CD4-positive, alpha-beta memory T cell (primary cell): ENCODE results near the gene PMPCA. TPM values are rescaled to one million over a fixed set of nuclear protein-coding genes. Genes with fewer than 3 reads are reported as not detected.
"Not testable (repeated sequence)": the region's sequence is repeated elsewhere in the genome, so short reads cannot be mapped to it uniquely, and the experiment has no call there.

Source experiments
- CTCF ChIA-PET: fragments of 350-600 bp; sonication (Branson Sonifier 250); formaldehyde crosslinking; loops from one replicate; lab custom pipeline; 2021; ENCODE audit warnings: inconsistent platforms; ENCODE audit not compliant: partially characterized antibody; lab: Charles Lee
- POLR2A ChIA-PET: fragments of 350-600 bp; sonication (Branson Sonifier 250); formaldehyde crosslinking; loops from one replicate; lab custom pipeline; 2021; ENCODE audit not compliant: partially characterized antibody; lab: Charles Lee
- DNase-seq, 5 donors: peaks; one replicate each; pipeline versions ENCODE4 v3.0.0 to v3.0.0-alpha.2; 2020 to 2022; ENCODE audit warnings: mixed read lengths in 1 of 5
- H3K27ac ChIP-seq: one replicate; pipeline ENCODE4 v1.7.0; 2013; ENCODE audit warnings: low read depth, low read length
- H3K27me3 ChIP-seq: 2 replicates; pipeline ENCODE4 v1.7.0; 2013; ENCODE audit warnings: mild to moderate bottlenecking, low read length, moderate library complexity; ENCODE audit not compliant: insufficient read depth
- H3K36me3 ChIP-seq: 2 replicates; pipeline ENCODE4 v1.7.0; 2013; ENCODE audit warnings: mild to moderate bottlenecking, low read length, moderate library complexity; ENCODE audit not compliant: insufficient read depth
- H3K4me1 ChIP-seq: 2 replicates; pipeline ENCODE4 v1.7.0; 2013; ENCODE audit warnings: mild to moderate bottlenecking, low read length, moderate library complexity; ENCODE audit not compliant: insufficient read depth
- H3K4me3 ChIP-seq, 2 donors: one replicate each; pipeline ENCODE4 v1.7.0; 2013; ENCODE audit warnings: low read length in 2 of 2, mild to moderate bottlenecking in 1 of 2
- H3K9me3 ChIP-seq, 2 donors: one replicate each; pipeline ENCODE4 v1.7.0; 2013; ENCODE audit warnings: low read length in 2 of 2, control low read depth in 1 of 2; ENCODE audit not compliant: control insufficient read depth in 1 of 2
- H3K27ac Mint-ChIP-seq, 7 donors: one replicate each; pipeline ENCODE4 v1.8.0; 2020 to 2021; ENCODE audit warnings: mixed read lengths in 7 of 7, mild to moderate bottlenecking in 6 of 7, inconsistent platforms in 3 of 7, moderate library complexity in 3 of 7
- H3K27me3 Mint-ChIP-seq, 2 donors: one replicate each; pipeline ENCODE4 v1.8.0; 2020 to 2021; ENCODE audit warnings: mixed read lengths in 2 of 2
- H3K36me3 Mint-ChIP-seq, 2 donors: one replicate each; pipeline ENCODE4 v1.8.0; 2020 to 2021; ENCODE audit warnings: mixed read lengths in 2 of 2, inconsistent platforms in 1 of 2, mild to moderate bottlenecking in 1 of 2
- H3K4me1 Mint-ChIP-seq, 4 donors: one replicate each; pipeline ENCODE4 v1.8.0; 2020 to 2021; ENCODE audit warnings: mixed read lengths in 4 of 4, mild to moderate bottlenecking in 1 of 4
- H3K4me3 Mint-ChIP-seq, 8 donors: one replicate each; pipeline ENCODE4 v1.8.0; 2020 to 2021; ENCODE audit warnings: mixed read lengths in 8 of 8, mild to moderate bottlenecking in 7 of 8, moderate library complexity in 6 of 8, inconsistent platforms in 3 of 8
- H3K9me3 Mint-ChIP-seq, 8 donors: one replicate each; pipeline ENCODE4 v1.8.0; 2020 to 2021; ENCODE audit warnings: mixed read lengths in 8 of 8, mild to moderate bottlenecking in 5 of 8, inconsistent platforms in 3 of 8, moderate library complexity in 1 of 8
- intact Hi-C: fragments of 100-400 bp; cut with micrococcal nuclease; formaldehyde crosslinking; loops from one replicate; pipeline ENCODE4 v1.15.1; 2023
- polyA plus RNA-seq, 2 donors: library from polyadenylated mRNA; unstranded; fragments of 300-500 nt; fragmentation: Illumina TruSeq; gene quantifications; one replicate each; pipeline ENCODE4 v1.2.3, GENCODE V29; 2021
- total RNA-seq, 2 experiments: library from RNA; stranded (reverse); gene quantifications; one replicate each; pipeline ENCODE4 v1.2.3, GENCODE V29; 2021

Gene PMPCA
- total and polyA plus RNA-seq, 4 experiments from 2014 or later, result 44.2 to 73.3 (median 58.5) TPM

DNA sequence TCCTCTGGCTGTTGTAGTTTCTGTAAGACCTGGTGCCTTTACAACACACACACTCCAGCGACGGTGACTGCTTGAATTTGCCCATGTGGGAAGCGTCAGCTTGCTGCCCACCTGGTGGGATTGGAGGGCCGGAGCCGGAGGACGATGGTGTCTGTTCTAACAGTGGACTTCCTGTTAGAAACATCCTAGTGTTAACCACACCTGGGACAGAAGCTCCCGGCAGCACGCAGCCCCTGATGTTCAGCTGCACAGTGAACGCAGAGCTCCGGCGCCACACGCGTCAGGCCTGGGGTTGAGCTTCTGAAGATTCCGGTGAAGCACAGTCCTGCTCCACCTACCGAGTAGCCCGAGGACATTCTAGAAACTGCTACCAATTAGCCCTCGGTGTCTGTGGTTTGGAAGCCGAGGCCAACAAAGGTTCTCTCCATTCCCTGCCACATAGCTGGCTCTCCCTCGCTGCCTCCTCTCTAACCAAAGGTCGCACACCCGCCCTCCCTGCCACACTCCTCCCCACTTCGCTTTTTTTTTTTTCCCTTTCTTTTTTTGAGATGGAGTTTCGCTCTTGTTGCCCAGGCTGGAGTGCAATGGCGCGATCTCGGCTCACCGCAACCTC lies 14.4 kb downstream of the PMPCA start:
- Histone ChIP-seq H3K9me3 (no peaks in the 10 kb centered on the region), H3K4me1 (no peaks in the 10 kb centered on the region), H3K27ac (no peak overlapping the region), H3K36me3 (peaks cover 30% of the 10 kb centered on the region), H3K27me3 (no peaks in the 10 kb centered on the region), H3K4me3 (no peak overlapping the region)
- ChIA-PET POLR2A (interaction anchor here (0.7 to 1.1 kb wide), 2 partner anchors 12 to 61 kb away, joined by 3 to 4 read pairs; partner anchors contain the start of gene DNLZ), CTCF (no interaction called here)
- Mint-ChIP-seq H3K27me3 (no peaks in the 10 kb centered on the region), H3K36me3 (peaks cover 6 to 57% of the 10 kb centered on the region in 2 donors), H3K9me3 (no peaks in the 10 kb centered on the region), H3K4me1 (no peaks in the 10 kb centered on the region), H3K27ac (peak overlapping the region in 3 of 7 donors; percentile 27 to 48 (median 35)), H3K4me3 (no peak overlapping the region)
- intact Hi-C loops, result no loop called here
- no peak for DNase-seq

DNA sequence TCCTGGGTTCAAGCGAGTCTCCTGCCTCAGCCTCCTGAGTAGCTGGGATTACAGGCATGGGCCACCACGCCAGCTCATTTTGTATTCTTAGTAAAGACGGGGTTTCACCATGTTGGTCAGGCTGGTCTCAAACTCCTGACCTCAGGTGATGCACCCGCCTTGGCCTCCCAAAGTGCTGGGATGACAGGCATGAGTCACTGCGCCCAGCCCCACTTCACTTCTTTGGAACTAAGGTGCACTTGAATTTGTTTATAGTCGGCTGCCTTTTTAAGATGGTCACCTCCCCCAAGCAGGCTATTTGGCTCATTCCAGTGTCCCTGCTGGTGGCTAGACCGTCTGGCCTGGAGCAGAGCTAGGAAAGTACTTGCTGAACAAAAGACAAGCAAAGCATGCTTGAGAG lies 14.9 kb downstream of the PMPCA start:
- H3K27ac ChIP-seq, H3K27me3 Mint-ChIP-seq, H3K9me3 ChIP-seq, H3K27me3 ChIP-seq, POLR2A ChIA-PET, H3K4me1 ChIP-seq, H3K4me3 Mint-ChIP-seq, intact Hi-C loops, H3K9me3 Mint-ChIP-seq, H3K4me1 Mint-ChIP-seq, DNase-seq, H3K4me3 ChIP-seq, CTCF ChIA-PET: not testable (repeated sequence)
- peaks cover 32% of the 10 kb centered on the region for H3K36me3 ChIP-seq
- Mint-ChIP-seq H3K27ac (peak overlapping the region in 1 of 7 donors; percentile 35), H3K36me3 (peaks cover 8 to 58% of the 10 kb centered on the region in 2 donors)

DNA sequence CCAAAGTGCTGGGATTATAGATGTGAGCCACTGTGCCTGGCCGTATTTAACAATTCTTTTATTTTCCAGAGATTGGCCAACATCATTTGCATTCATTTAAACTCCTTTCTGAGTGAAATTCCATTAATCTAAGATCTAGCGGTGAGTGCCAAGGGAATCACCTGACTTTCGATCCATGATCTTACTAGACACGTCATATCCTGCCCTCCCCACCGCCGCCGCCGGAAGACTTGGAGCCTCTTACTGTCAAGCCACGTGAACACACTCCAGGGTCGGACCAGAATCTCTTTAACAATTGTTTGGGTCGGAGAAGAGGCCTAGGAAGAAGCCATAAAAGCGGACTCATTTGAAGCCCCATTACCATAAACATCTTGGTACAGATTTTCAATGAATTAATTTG lies 16.3 kb downstream of the PMPCA start:
- Mint-ChIP-seq H3K36me3 (peaks cover 9 to 52% of the 10 kb centered on the region in 2 donors), H3K4me3 (no peak overlapping the region), H3K4me1 (no peaks in the 10 kb centered on the region), H3K27me3 (no peaks in the 10 kb centered on the region), H3K27ac (peak overlapping the region in 3 of 7 donors; percentile 37 to 69 (median 40)), H3K9me3 (no peaks in the 10 kb centered on the region)
- H3K4me1 ChIP-seq, result no peaks in the 10 kb centered on the region
- POLR2A ChIA-PET, result no interaction called here
- no peak for DNase-seq
- no peaks in the 10 kb centered on the region for H3K9me3 ChIP-seq
- CTCF ChIA-PET, result no interaction called here
- no peaks in the 10 kb centered on the region for H3K27me3 ChIP-seq
- no peak overlapping the region for H3K27ac ChIP-seq
- H3K4me3 ChIP-seq, result no peak overlapping the region
- intact Hi-C loops, result no loop called here
- peaks cover 29% of the 10 kb centered on the region for H3K36me3 ChIP-seq

DNA sequence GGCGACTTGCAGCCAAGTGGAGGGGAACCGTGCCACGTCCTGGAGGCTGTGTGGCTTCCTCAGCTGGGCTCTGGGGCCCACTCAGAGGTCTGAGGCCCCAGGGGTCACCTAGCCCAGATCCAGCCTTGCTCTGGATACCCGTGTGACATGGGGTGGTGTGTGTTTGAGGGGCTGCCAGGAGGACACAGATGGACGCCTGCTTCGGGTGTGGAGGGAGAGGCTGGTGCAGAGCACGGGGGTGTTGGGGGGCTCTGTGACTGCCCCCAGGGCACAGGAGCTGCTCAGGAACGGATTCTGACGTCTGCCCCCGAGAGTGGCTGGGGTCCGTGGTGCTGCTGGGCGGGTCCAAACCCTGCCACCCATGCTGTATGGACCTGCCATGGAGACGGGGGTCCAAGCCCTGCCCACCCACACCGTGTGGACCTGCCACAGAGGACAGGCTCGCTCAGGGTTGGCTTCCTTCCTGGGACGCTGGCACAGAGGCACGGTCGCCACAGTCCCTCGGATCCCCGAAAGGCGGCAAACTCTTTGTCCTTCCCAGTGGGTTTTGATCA lies 18.7 kb downstream of the PMPCA start:
- no peak overlapping the region for H3K4me3 Mint-ChIP-seq
- H3K27ac Mint-ChIP-seq, result no peak overlapping the region
- no peaks in the 10 kb centered on the region for H3K9me3 Mint-ChIP-seq
- Histone ChIP-seq H3K27ac (no peak overlapping the region), H3K9me3 (no peaks in the 10 kb centered on the region), H3K4me1 (no peaks in the 10 kb centered on the region), H3K36me3 (peaks cover 8% of the 10 kb centered on the region), H3K27me3 (no peaks in the 10 kb centered on the region), H3K4me3 (no peak overlapping the region)
- no peaks in the 10 kb centered on the region for H3K4me1 Mint-ChIP-seq
- intact Hi-C loops, result no loop called here
- ChIA-PET CTCF (no interaction called here), POLR2A (interaction anchor here (1.7 kb wide), 1 partner anchor 19 kb away, joined by 4 read pairs; the partner anchor contains the start of genes ENTR1 and PMPCA)
- H3K27me3 Mint-ChIP-seq, result no peaks in the 10 kb centered on the region
- peaks cover 3 to 33% of the 10 kb centered on the region in 2 donors for H3K36me3 Mint-ChIP-seq
- no peak for DNase-seq

DNA sequence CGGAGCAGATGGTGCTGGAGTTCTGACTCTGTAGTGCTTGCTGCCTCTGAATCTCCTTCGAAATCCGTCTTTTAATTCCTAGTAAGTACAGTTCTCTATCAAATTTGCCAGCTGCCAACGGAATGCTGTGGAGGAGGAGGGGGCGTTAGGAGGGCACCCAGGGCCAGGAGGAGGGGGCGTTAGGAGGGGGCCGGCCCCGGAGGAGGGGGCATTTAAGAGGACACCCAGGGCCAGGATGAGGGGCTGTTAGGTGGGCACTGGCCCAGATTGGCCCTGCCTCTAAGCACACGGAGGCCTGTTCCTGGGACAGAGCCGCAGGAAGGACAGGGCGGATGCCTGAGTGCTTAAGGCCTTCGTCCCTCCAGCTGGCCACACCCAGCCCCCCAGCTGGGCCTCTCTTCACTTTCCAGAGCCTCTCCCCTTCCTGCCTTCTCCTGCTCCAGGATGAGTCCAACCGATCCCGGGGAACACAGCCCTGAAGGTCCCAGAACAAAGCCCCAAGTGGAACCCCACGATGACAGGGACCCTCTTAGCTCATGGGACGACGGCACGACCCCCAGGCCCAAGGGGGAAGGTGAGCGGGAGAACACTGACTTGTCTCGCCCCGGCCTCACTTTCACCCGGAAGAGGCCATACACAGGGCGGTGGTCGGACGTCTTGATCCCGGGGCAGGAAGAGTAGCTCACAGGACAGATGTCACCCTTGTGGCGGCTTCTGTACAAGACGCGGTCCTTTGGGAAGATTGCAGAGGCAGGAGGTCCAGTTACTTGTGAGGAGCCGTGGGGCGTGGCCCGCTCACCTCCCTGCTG lies 19.4 kb downstream of the PMPCA start:
- H3K4me1 ChIP-seq, result no peaks in the 10 kb centered on the region
- Mint-ChIP-seq H3K4me3 (no peak overlapping the region), H3K27me3 (no peaks in the 10 kb centered on the region), H3K27ac (no peak overlapping the region), H3K36me3 (peaks cover 3 to 27% of the 10 kb centered on the region in 2 donors), H3K9me3 (no peaks in the 10 kb centered on the region), H3K4me1 (no peaks in the 10 kb centered on the region)
- no peak overlapping the region for H3K4me3 ChIP-seq
- no peaks in the 10 kb centered on the region for H3K27me3 ChIP-seq
- ChIA-PET CTCF (no interaction called here), POLR2A (interaction anchor here (1.7 kb wide), 1 partner anchor 20 kb away, joined by 4 read pairs; the partner anchor contains the start of genes ENTR1 and PMPCA)
- H3K27ac ChIP-seq, result no peak overlapping the region
- H3K9me3 ChIP-seq, result no peaks in the 10 kb centered on the region
- intact Hi-C loops, result no loop called here
- H3K36me3 ChIP-seq, result peaks cover 8% of the 10 kb centered on the region
- DNase-seq, result no peak

DNA sequence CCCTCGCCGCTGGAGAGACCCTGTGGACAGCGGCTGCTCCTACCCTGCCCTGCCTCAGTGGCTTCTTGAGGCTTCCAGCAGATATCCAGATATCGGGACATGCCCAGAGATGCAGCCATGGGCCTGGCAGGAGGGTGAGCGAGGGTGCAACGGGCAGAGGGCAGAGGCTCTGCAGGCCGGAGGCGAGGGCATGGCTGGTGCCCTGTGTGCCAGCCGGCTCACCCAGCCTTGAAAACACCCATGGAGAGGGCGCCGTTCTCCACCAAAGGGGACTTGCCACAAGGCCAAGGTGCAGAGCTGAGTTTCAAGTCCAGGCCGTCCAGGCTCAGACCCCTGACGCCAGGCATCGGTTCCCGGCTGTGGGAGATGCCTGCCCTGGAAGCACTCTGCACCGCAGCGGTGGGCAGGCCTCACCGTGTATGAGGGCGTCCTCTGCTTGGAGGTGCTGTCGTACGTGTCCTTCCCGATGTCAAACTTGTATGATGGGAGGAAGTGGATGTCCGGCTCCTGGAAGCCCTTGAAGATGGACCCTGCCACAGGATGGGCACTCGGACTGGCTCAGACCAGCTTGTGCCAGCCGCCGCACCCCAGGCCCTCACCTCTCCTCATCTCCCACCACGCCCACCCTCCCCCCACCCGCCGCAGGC lies 20.3 kb downstream of the PMPCA start:
- Histone ChIP-seq H3K36me3 (peaks cover 8% of the 10 kb centered on the region), H3K27me3 (no peaks in the 10 kb centered on the region), H3K27ac (no peak overlapping the region), H3K4me3 (no peak overlapping the region), H3K9me3 (no peaks in the 10 kb centered on the region), H3K4me1 (no peaks in the 10 kb centered on the region)
- no peak overlapping the region for H3K27ac Mint-ChIP-seq
- peaks cover 3 to 23% of the 10 kb centered on the region in 2 donors for H3K36me3 Mint-ChIP-seq
- no peak overlapping the region for H3K4me3 Mint-ChIP-seq
- intact Hi-C loops, result no loop called here
- no peaks in the 10 kb centered on the region for H3K27me3 Mint-ChIP-seq
- ChIA-PET POLR2A (interaction anchor here (1.7 kb wide), 1 partner anchor 20 kb away, joined by 4 read pairs; the partner anchor contains the start of genes ENTR1 and PMPCA), CTCF (no interaction called here)
- no peaks in the 10 kb centered on the region for H3K9me3 Mint-ChIP-seq
- DNase-seq, result no peak
- peaks cover 0 to 3% (median under 1%) of the 10 kb centered on the region in 4 donors for H3K4me1 Mint-ChIP-seq
